HepG2 (cell line): ENCODE data around the gene VGF. TPM values are rescaled to one million over a fixed set of nuclear protein-coding genes. Genes with fewer than 3 reads are reported as not detected.
A peak's percentile ranks its signal among the peaks of the same experiment; 100 is the strongest.

Source experiments
- DNMT1 ChIP-seq: sonication (generic); formaldehyde crosslinking; IDR thresholded peaks from 2 replicates; pipeline ENCODE4 v1.5.1; 2020; ENCODE audit warnings: mild to moderate bottlenecking, missing genetic modification reagents
- ELF3 ChIP-seq: IDR thresholded peaks from 2 replicates; pipeline ENCODE4 v1.6.1; 2016; ENCODE audit warnings: missing genetic modification reagents, missing compliant biosample characterization
- GZF1 ChIP-seq: sonication (generic); formaldehyde crosslinking; IDR thresholded peaks from 2 replicates; pipeline ENCODE4 v1.5.1; 2020; ENCODE audit warnings: mild to moderate bottlenecking, missing genetic modification reagents
- KLF12 ChIP-seq: sonication (generic); formaldehyde crosslinking; IDR thresholded peaks from 2 replicates; pipeline ENCODE4 v1.4.0; 2020; ENCODE audit warnings: missing genetic modification reagents, borderline replicate concordance
- KMT2B ChIP-seq: IDR thresholded peaks from 2 replicates; pipeline ENCODE4 v1.6.1; 2016; ENCODE audit warnings: missing genetic modification reagents, missing compliant biosample characterization
- MBD4 ChIP-seq: IDR thresholded peaks from 2 replicates; pipeline ENCODE4 v1.6.1; 2012; ENCODE audit warnings: low read length, inconsistent platforms, borderline replicate concordance
- NFAT5 ChIP-seq: sonication (generic); formaldehyde crosslinking; IDR thresholded peaks from 2 replicates; pipeline ENCODE4 v1.4.0; 2020; ENCODE audit warnings: missing genetic modification reagents
- NFATC3 ChIP-seq: sonication (generic); formaldehyde crosslinking; IDR thresholded peaks from 2 replicates; pipeline ENCODE4 v1.5.1; 2020; ENCODE audit warnings: mild to moderate bottlenecking, missing genetic modification reagents
- NFIC ChIP-seq: IDR thresholded peaks from 2 replicates; pipeline ENCODE4 v1.6.1; 2012; ENCODE audit warnings: mild to moderate bottlenecking, low read length, inconsistent platforms
- POLR2AphosphoS2 ChIP-seq: IDR thresholded peaks from 2 replicates; pipeline ENCODE4 v1.6.1; 2011; ENCODE audit warnings: low read depth, low read length, improper control_type of control experiment
- SATB2 ChIP-seq: sonication (generic); formaldehyde crosslinking; IDR thresholded peaks from 2 replicates; pipeline ENCODE4 v1.5.0; 2020; ENCODE audit warnings: missing genetic modification reagents
- SMARCC2 ChIP-seq: fragments of 450-650 bp; IDR thresholded peaks from 2 replicates; pipeline ENCODE4 v1.6.1; 2017; ENCODE audit warnings: antibody characterized with exemption, mild to moderate bottlenecking
- SMC3 ChIP-seq: IDR thresholded peaks from 2 replicates; pipeline ENCODE4 v1.6.1; 2011; ENCODE audit warnings: low read length, improper control_type of control experiment
- SP140L ChIP-seq: sonication (generic); formaldehyde crosslinking; IDR thresholded peaks from 2 replicates; pipeline ENCODE4 v1.4.0; 2020; ENCODE audit warnings: missing genetic modification reagents, borderline replicate concordance
- SRY ChIP-seq: sonication (generic); formaldehyde crosslinking; IDR thresholded peaks from 2 replicates; pipeline ENCODE4 v1.8.0; 2022; ENCODE audit warnings: mild to moderate bottlenecking, missing genetic modification reagents
- TFDP2 ChIP-seq: sonication (generic); formaldehyde crosslinking; IDR thresholded peaks from 2 replicates; pipeline ENCODE4 v1.4.0; 2020; ENCODE audit warnings: missing genetic modification reagents
- TRAFD1 ChIP-seq: sonication (generic); formaldehyde crosslinking; IDR thresholded peaks from 2 replicates; pipeline ENCODE4 v1.5.1; 2020; ENCODE audit warnings: missing genetic modification reagents, mild to moderate bottlenecking, borderline replicate concordance
- YEATS4 ChIP-seq: sonication (generic); formaldehyde crosslinking; IDR thresholded peaks from 2 replicates; pipeline ENCODE4 v1.4.0; 2020; ENCODE audit warnings: missing genetic modification reagents, borderline replicate concordance
- ZEB1 ChIP-seq: IDR thresholded peaks from 2 replicates; pipeline ENCODE4 v1.6.1; 2012; ENCODE audit warnings: mild to moderate bottlenecking, low read depth, inconsistent platforms; ENCODE audit not compliant: insufficient replicate concordance
- ZNF580 ChIP-seq: IDR thresholded peaks from 2 replicates; pipeline ENCODE4 v1.6.1; 2016; ENCODE audit warnings: low read depth, borderline replicate concordance
- ZNF598 ChIP-seq: sonication (generic); formaldehyde crosslinking; IDR thresholded peaks from 2 replicates; pipeline ENCODE4 v1.5.1; 2020; ENCODE audit warnings: mild to moderate bottlenecking, missing genetic modification reagents, borderline replicate concordance
- ZNF749 ChIP-seq: sonication (generic); formaldehyde crosslinking; IDR thresholded peaks from 2 replicates; pipeline ENCODE4 v1.8.0; 2022; ENCODE audit warnings: mild to moderate bottlenecking, missing genetic modification reagents, moderate library complexity, borderline replicate concordance
- polyA plus RNA-seq, 8 experiments: library from polyadenylated mRNA; depleted of rRNA in 3 of 8; stranded (reverse) in 7 of 8; unstranded in 1 of 8; fragments of >200 nt; fragmentation: Illumina TruSeq in 4 of 8; extraction: Trizol in 4 of 8; gene quantifications; 2 replicates each; pipeline versions ENCODE4 v1.2.1 to v1.2.3, GENCODE V29; 2011 to 2016; ENCODE audit warnings: low read depth in 4 of 8, missing spikeins in 1 of 8, mixed read lengths in 1 of 8; ENCODE audit not compliant: insufficient read depth in 1 of 8
- total RNA-seq, 5 experiments: library from RNA; depleted of rRNA; stranded (reverse); fragments of >200 nt; fragmentation: Illumina TruSeq; extraction: Trizol; gene quantifications; 2 replicates each; pipeline ENCODE4 v1.2.3, GENCODE V29; 2016; ENCODE audit warnings: low read depth in 1 of 5

VGF gene
- total and polyA plus RNA-seq, 2 of the 13 experiments (the other 11 are each of a cell fraction or from before 2014, with no cell fraction given): 0.12 to 0.46 TPM

- TF ChIP-seq TFDP2 (CRISPR knock-in tag) (peak; percentile 73), TRAFD1 (CRISPR knock-in tag) (0 out of 2 replicates have a peak, but pooled peaks have one; percentile 48), KMT2B (no peak; the same call in 1 of the 2 replicates), SMARCC2 (no peak), NFIC (no peak), ELF3 (CRISPR knock-in tag) (no peak; the same call in 1 of the 2 replicates), YEATS4 (CRISPR knock-in tag) (peak; percentile 83; the same call in 1 of the 2 replicates), SRY (no peak), POLR2AphosphoS2 (no peak), ZEB1 (no peak), ZNF580 (CRISPR knock-in tag) (peak; percentile 81; the same call in 1 of the 2 replicates), SP140L (CRISPR knock-in tag) (no peak), NFAT5 (CRISPR knock-in tag) (no peak), KLF12 (CRISPR knock-in tag) (no peak; the same call in 1 of the 2 replicates), ZNF598 (no peak), SMC3 (no peak), SATB2 (CRISPR knock-in tag) (no peak), DNMT1 (CRISPR knock-in tag) (no peak), ZNF749 (CRISPR knock-in tag) (0 out of 2 replicates have a peak, but pooled peaks have one; percentile 36), NFATC3 (CRISPR knock-in tag) (no peak), MBD4 (no peak), GZF1 (CRISPR knock-in tag) (0 out of 2 replicates have a peak, but pooled peaks have one; percentile 32)
Observed at GRCh38 chr7:101201695-101202602, 36.6 kb upstream of the VGF start (continued).
